RWPE1 (cell line): ENCODE data around the gene NAA50.
A peak's percentile ranks its signal among the peaks of the same experiment; 100 is the strongest.

ENCODE experiments used
- CTCF ChIA-PET: fragments of 350-600 bp; sonication (Branson Sonifier 250); formaldehyde crosslinking; extraction: SDS; loops from one replicate; lab custom pipeline; 2021; lab: Yijun Ruan, JAX
- POLR2A ChIA-PET: fragments of 400-600 bp; formaldehyde crosslinking; extraction: SDS; loops from one replicate; lab custom pipeline; 2020; ENCODE audit warnings: antibody characterized with exemption; ENCODE audit not compliant: low non-redundant PET; lab: Yijun Ruan, JAX
- DNase-seq: peaks from one replicate; pipeline ENCODE4 v3.0.0; 2012; ENCODE audit warnings: low spot score
- H3K27ac ChIP-seq: fragments of 450-650 bp; 2 replicates; pipeline ENCODE4 v1.5.1; 2017
- TF ChIP-seq, protein P1 (sequence below): fragments of 450-650 bp; conservative IDR thresholded peaks from 2 replicates; pipeline ENCODE4 v1.5.1; 2017; ENCODE audit warnings: low read depth, mild to moderate bottlenecking

NAA50 gene

DNA sequence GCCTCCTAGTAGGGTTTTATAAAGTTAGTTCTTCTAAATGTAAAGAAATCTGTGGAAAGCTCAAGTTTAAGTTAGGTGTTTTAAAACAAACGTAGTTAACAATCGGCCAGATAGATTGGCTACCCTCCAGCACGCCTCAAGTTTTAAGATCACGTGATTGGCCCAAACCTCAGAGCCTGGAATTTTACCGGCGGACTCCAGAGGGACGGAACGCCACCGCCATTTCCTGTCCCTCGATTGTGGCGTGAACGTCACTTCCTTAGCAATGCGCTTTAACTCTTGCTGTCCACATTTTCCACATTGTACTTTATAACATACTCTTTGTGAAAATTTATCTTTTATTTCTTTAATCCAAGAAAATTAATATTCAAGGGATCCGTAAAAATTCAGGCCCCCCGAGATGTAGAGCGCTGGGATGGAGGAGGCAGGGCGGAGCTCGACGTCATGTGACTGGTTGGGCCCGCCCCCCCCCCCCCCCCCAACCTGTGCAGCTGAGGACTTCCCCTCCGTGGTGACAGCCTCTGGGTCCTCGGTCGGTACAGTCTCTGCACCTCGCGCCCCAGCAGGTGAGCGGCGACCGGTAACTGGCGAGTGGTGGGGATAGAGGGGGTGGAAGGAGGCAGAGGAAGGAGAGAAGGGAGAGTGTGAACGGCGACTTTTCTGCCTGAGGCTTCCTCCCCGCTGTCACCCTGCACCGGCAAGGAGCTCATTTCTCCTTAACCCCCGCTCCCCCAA is 666 bp upstream of the NAA50 start, which contains the start of gene ATP6V1A:
Gene ATP6V1A, plus strand, starts transcription at position 488 of the 735 bp plus-strand sequence. CDS start 31,719 bp downstream, outside the sequence.
- DNase-seq, result peak; percentile 87
- CTCF ChIA-PET, result interaction anchor here (0.6 to 3.2 kb wide), 6 partner anchors 11 to 969 kb away, joined by 3 to 20 read pairs (median 4); no protein-coding TSS in a partner anchor
- POLR2A ChIA-PET, result no interaction called here
- peak within 1 kb of the TSS; percentile 96 for H3K27ac ChIP-seq
- TF ChIP-seq, protein P1, sequence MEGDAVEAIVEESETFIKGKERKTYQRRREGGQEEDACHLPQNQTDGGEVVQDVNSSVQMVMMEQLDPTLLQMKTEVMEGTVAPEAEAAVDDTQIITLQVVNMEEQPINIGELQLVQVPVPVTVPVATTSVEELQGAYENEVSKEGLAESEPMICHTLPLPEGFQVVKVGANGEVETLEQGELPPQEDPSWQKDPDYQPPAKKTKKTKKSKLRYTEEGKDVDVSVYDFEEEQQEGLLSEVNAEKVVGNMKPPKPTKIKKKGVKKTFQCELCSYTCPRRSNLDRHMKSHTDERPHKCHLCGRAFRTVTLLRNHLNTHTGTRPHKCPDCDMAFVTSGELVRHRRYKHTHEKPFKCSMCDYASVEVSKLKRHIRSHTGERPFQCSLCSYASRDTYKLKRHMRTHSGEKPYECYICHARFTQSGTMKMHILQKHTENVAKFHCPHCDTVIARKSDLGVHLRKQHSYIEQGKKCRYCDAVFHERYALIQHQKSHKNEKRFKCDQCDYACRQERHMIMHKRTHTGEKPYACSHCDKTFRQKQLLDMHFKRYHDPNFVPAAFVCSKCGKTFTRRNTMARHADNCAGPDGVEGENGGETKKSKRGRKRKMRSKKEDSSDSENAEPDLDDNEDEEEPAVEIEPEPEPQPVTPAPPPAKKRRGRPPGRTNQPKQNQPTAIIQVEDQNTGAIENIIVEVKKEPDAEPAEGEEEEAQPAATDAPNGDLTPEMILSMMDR, result no peak

DNA sequence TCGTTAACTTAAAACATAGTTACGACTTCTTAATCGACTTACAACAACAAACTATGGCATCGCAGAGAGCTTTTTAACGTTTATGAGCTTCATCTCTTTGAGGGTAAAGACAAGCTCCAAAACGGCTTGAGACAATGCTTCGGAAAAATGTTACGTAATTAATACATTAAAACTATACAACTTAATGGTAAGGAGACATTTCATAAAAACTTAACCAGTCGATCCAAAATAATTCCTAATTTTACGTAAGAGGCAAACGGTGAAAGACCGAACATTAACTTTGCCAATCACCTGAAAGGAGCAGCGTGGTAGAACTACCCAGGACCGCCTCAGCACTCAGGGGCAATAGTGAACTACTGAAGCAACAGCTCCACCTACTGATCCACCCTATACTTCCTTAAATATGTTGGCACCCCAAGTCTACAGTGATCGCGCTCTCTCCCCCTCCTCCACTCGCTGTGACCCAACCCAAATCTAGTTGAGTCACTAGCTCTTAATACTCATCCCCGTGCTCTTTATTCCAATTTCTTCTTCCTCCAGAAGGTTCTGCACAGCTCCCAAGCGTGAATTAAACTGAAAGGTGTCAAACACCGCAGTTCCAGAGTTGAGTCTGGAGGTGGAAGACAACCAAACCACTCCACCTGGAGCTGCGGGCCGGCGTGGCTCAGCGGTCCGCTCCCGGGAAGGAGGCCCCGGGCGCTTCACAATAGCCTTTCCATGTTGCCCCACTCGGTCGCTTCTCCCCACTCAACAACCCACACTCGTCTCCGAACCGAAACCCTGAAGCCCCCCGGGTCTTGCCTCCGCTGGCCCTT is 901 bp downstream of the NAA50 start:
- peak; percentile 96 for DNase-seq
- CTCF ChIA-PET, result interaction anchor here (0.9 to 3.2 kb wide), 6 partner anchors 10 to 249 kb away, joined by 3 to 20 read pairs (median 4); no protein-coding TSS in a partner anchor
- POLR2A ChIA-PET, result interaction anchor here (0.6 to 1.5 kb wide), 3 partner anchors 23 to 251 kb away, joined by 3 to 13 read pairs (median 3); partner anchors contain the start of gene USF3
- peak overlapping the region; percentile 96 for H3K27ac ChIP-seq
- TF ChIP-seq, protein P1, result peak; percentile 75

DNA sequence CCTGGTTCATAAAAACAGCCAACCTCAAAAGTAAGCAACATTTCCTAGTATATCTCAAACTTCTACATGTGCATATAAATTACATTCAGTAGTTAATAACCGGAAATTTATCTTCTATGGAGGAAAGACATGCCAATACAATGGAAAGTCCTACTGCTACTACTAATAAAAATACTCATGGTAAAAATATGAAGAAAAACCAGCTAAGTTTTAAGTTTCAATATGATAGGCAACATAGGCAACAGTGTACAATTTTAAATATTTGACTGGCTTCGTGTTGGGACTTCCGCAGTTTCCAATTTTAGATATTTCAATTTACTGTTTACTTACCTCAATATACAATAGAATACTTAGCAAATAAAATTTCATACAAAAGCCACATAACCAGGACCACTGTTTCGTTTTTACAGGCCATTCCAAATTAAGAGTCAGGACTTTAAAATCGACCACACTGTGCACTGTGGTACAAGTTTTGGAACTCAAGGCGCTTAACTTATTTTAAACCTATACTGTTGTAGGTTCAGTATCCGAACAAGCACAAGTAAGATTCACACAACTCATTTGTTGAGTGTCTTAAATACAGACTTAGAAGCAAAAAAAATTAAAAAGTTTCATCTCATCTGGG is 2.9 kb downstream of the NAA50 start:
- ChIA-PET POLR2A (no interaction called here), CTCF (no interaction called here)
- TF ChIP-seq, protein P1, result no peak
- no peak for DNase-seq
- H3K27ac ChIP-seq, result no peak overlapping the region

DNA sequence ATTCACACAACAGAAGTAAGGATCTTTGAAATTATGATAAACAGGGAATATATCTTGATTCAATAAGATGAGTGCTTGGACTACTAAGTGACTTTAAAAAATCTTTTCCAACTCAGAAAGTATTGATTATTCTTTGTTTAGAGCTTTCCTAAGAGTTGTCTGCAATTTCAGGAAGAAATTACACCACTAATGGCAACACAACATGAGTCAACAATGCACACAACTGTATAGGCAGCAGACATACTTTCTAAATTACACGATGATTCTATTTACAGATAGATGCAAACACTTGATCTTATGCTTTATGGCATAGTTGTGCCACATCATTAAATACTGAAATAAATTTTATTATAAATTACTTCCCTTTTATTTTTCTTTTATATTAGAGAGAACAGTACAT is 4.4 kb downstream of the NAA50 start:
- POLR2A ChIA-PET, result no interaction called here
- TF ChIP-seq, protein P1, result no peak
- no peak for DNase-seq
- H3K27ac ChIP-seq, result no peak overlapping the region
- CTCF ChIA-PET, result interaction anchor here (0.6 kb wide), 1 partner anchor 10 kb away, joined by 3 read pairs; no protein-coding TSS in a partner anchor

DNA sequence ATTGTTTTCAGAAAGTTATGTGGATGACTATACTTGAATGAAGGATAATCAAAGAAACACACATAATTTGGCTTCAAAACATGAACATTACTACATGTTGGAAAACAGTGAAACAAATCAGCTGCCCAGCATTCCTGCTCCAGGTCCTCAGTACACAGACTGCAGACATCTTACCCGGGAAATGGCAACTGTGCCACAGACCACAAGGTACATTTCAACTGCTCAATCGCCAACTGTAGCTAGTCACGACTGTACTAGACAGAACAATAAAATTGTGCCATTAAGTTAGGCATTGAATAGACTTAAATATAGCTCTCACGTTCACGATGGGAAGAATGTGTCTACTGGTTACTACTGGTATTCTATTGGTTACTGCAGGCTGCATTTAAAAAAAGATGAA is 5.0 kb downstream of the NAA50 start:
- ChIA-PET POLR2A (no interaction called here), CTCF (no interaction called here)
- TF ChIP-seq, protein P1, result no peak
- DNase-seq, result no peak
- no peak overlapping the region for H3K27ac ChIP-seq
